ENCODE data around the gene TEDC1.

The TEDC1 gene

GRCh38 chr14:105455766-105456660, 35.0 kb upstream of the TEDC1 start:
- no peak overlapping the region for H3K4me2 ChIP-seq (ENCODE audit: low read length)
- H3K27me3 ChIP-seq (ENCODE audit: control insufficient read depth, low read length): no peaks in the 10 kb centered on the region
- H3K36me3 ChIP-seq (ENCODE audit: control insufficient read depth, low read length): peaks cover 52% of the 10 kb centered on the region
- H3F3A ChIP-seq (ENCODE audit: control insufficient read depth, insufficient read depth): no peaks in the 10 kb centered on the region
- H3K9me2 ChIP-seq (replicated peaks; ENCODE audit: control insufficient read depth, low read length): no peaks in the 10 kb centered on the region
- no peaks in the 10 kb centered on the region for H3K79me2 ChIP-seq (ENCODE audit: control insufficient read depth, low read length)
- no peaks in the 10 kb centered on the region for H3K4me1 ChIP-seq (ENCODE audit: control insufficient read depth, low read length)
- no peak overlapping the region for H3K27ac ChIP-seq (ENCODE audit: low read depth, low read length)
- H3K4me3 ChIP-seq (ENCODE audit: low read length): no peak overlapping the region
- no peaks in the 10 kb centered on the region for H3K9me3 ChIP-seq (ENCODE audit: control insufficient read depth, insufficient read depth, low read length)
- H4K20me1 ChIP-seq (ENCODE audit: control insufficient read depth, insufficient read depth, low read depth, low read length): no peaks in the 10 kb centered on the region
- TF ChIP-seq EZH2phosphoT487 (IDR thresholded peaks at IDR 0.05; ENCODE audit: borderline replicate concordance, low read length): no peak
- TF ChIP-seq, protein P1, sequence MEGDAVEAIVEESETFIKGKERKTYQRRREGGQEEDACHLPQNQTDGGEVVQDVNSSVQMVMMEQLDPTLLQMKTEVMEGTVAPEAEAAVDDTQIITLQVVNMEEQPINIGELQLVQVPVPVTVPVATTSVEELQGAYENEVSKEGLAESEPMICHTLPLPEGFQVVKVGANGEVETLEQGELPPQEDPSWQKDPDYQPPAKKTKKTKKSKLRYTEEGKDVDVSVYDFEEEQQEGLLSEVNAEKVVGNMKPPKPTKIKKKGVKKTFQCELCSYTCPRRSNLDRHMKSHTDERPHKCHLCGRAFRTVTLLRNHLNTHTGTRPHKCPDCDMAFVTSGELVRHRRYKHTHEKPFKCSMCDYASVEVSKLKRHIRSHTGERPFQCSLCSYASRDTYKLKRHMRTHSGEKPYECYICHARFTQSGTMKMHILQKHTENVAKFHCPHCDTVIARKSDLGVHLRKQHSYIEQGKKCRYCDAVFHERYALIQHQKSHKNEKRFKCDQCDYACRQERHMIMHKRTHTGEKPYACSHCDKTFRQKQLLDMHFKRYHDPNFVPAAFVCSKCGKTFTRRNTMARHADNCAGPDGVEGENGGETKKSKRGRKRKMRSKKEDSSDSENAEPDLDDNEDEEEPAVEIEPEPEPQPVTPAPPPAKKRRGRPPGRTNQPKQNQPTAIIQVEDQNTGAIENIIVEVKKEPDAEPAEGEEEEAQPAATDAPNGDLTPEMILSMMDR (IDR thresholded peaks at IDR 0.05; ENCODE audit: low read depth, low read length, poor library complexity, severe bottlenecking): no peak

GRCh38 chr14:105456736-105457617, 34.1 kb upstream of the TEDC1 start:
- no peaks in the 10 kb centered on the region for H3K27me3 ChIP-seq (ENCODE audit: control insufficient read depth, low read length)
- H4K20me1 ChIP-seq (ENCODE audit: control insufficient read depth, insufficient read depth, low read depth, low read length): no peaks in the 10 kb centered on the region
- H3K4me3 ChIP-seq (ENCODE audit: low read length): no peak overlapping the region
- TF ChIP-seq, protein P1 (IDR thresholded peaks at IDR 0.05; ENCODE audit: low read depth, low read length, poor library complexity, severe bottlenecking): no peak
- TF ChIP-seq EZH2phosphoT487 (IDR thresholded peaks at IDR 0.05; ENCODE audit: borderline replicate concordance, low read length): no peak
- H3K27ac ChIP-seq (ENCODE audit: low read depth, low read length): no peak overlapping the region
- no peaks in the 10 kb centered on the region for H3F3A ChIP-seq (ENCODE audit: control insufficient read depth, insufficient read depth)
- no peaks in the 10 kb centered on the region for H3K9me2 ChIP-seq (replicated peaks; ENCODE audit: control insufficient read depth, low read length)
- H3K4me1 ChIP-seq (ENCODE audit: control insufficient read depth, low read length): no peaks in the 10 kb centered on the region
- peaks cover 56% of the 10 kb centered on the region for H3K36me3 ChIP-seq (ENCODE audit: control insufficient read depth, low read length)
- H3K4me2 ChIP-seq (ENCODE audit: low read length): no peak overlapping the region
- no peaks in the 10 kb centered on the region for H3K9me3 ChIP-seq (ENCODE audit: control insufficient read depth, insufficient read depth, low read length)
- no peaks in the 10 kb centered on the region for H3K79me2 ChIP-seq (ENCODE audit: control insufficient read depth, low read length)

- Histone ChIP-seq H3K27me3 (ENCODE audit: control insufficient read depth, low read length) (no peaks in the 10 kb centered on the region), H3K36me3 (ENCODE audit: control insufficient read depth, low read length) (peaks cover 48% of the 10 kb centered on the region)
Observed at GRCh38 chr14:105458010-105458409, 33.0 kb upstream of the TEDC1 start.

More at GRCh38 chr14:105458010-105458409, 33.0 kb upstream of the TEDC1 start:
- no peak overlapping the region for H3K27ac ChIP-seq (ENCODE audit: low read depth, low read length)
- H4K20me1 ChIP-seq (ENCODE audit: control insufficient read depth, insufficient read depth, low read depth, low read length): no peaks in the 10 kb centered on the region
- no peaks in the 10 kb centered on the region for H3K9me2 ChIP-seq (replicated peaks; ENCODE audit: control insufficient read depth, low read length)
- H3K9me3 ChIP-seq (ENCODE audit: control insufficient read depth, insufficient read depth, low read length): no peaks in the 10 kb centered on the region
- no peaks in the 10 kb centered on the region for H3K79me2 ChIP-seq (ENCODE audit: control insufficient read depth, low read length)
- no peak overlapping the region for H3K4me3 ChIP-seq (ENCODE audit: low read length)
- H3F3A ChIP-seq (ENCODE audit: control insufficient read depth, insufficient read depth): no peaks in the 10 kb centered on the region
- no peak overlapping the region for H3K4me2 ChIP-seq (ENCODE audit: low read length)
- TF ChIP-seq, protein P1 (IDR thresholded peaks at IDR 0.05; ENCODE audit: low read depth, low read length, poor library complexity, severe bottlenecking): no peak
- no peak for TF ChIP-seq EZH2phosphoT487 (IDR thresholded peaks at IDR 0.05; ENCODE audit: borderline replicate concordance, low read length)
- no peaks in the 10 kb centered on the region for H3K4me1 ChIP-seq (ENCODE audit: control insufficient read depth, low read length)
